HG03280 (cell line): ENCODE data around the gene SDCBP2.

Experiments
- ATAC-seq: cut with Tn5 transposase; IDR thresholded peaks from one replicate; pipeline ENCODE4 v1.9.1; 2021; ENCODE audit warnings: mild to moderate bottlenecking, moderate library complexity; ENCODE audit not compliant: unreplicated experiment

SDCBP2 gene

DNA sequence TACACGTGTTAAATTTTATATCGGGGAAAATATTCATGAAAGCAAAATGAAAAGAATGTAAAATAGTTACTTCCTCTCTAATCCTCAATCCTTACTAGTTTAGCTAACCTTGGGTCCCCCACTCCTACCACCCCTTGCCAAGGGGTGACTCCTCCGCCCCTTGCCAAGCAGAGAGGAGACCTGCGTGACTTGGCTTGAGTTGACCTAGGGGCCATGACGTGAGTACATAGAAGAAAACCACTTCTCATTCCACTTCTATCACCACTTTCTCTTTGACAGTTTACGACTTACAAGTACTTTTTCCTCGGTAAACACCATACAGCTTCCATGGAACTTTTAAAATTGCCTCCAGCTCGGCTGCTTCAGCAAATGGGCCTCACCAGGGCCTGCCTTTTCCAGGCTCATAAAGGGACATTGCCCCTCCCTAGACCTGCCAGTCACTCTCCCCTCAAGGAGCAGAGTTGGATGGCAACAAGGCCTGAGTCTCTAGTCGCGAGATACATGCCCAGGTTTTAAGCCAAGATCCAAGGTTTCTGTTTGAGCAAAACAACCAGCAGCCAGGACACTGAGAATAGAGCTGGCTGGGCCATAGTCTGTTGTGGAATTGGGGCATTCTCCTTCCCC lies 29.9 kb downstream of the SDCBP2 start:
- no peak for ATAC-seq

DNA sequence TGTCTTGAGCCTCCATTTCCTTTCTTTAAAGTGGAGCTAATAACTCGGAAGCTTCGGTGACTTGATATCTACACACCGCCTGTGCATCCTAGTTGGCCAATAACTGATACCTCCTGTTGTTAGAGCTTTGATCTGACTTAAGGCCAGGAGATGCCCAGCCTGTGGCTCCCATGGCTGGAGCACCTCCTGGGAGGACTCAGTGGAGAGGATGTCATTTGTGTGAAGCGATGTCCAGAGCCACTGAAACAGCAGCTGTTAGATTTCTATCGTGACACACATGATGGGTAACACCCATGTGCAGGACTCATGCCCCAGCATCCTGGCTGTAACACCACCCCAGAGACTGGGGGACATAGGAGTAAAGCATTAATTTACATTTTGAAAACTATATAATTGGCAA lies 30.8 kb downstream of the SDCBP2 start:
- no peak for ATAC-seq

DNA sequence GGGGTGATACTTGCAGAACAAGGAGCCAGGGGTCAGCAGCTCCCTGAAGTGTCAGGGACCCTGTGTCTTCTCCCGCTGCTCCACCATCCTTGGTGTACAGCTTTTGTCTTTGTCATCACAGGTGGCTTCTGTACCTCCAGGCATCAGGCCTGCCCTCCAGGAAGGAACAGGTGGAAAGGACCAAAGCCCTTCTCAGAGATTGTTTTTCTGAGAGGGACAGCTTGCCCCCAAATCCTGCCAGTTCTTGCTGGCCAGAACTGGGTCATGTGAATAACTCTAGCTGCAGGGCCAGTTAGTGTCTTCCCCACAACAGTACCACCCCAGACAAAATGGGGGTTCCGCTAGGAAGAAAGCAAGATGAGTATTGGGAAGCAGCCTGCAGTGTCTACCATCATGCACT lies 31.5 kb downstream of the SDCBP2 start:
- ATAC-seq: no peak

DNA sequence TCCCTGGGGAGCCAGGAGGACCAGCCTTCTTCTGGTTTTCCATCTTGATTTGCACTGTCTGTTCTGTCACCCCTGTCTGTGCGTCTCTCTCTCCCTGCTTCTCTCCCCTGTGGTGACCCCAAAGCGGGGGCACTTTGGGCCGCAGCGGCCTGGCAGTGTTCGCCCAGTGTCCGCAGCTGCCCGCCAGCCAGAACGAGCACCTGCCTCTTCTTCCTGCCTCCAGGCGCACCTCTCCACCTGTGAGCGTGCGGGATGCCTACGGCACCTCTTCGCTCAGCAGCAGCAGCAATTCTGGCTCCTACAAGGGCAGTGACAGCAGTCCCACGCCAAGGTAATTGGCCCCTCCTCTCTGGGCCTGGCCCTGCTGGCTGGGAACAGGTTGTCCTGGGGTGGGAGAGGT lies 32.0 kb downstream of the SDCBP2 start:
- no peak for ATAC-seq

DNA sequence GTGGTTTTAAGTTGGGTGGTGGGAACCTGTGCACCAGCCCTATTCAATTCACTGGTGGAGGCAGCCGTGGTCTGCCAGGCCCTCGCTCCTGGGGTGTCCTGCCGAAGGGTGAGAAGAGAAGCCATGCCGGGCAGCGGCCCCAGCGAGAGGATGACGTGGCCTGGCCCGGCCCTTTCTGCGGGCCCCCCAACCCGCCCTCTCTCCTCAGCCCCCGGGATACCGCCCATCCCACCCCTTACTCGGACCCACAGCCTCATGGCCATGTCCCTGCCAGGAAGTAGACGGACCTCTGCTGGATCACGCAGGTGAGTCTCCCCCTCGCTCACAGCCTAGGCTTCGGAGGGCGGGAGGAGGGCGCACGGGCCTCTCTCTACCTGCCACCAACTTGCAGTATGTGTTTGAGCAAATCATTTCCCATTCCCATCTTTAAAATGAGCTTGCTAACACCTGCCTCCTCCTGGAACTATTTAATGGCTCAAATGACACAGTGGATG lies 32.8 kb downstream of the SDCBP2 start:
- no peak for ATAC-seq

DNA sequence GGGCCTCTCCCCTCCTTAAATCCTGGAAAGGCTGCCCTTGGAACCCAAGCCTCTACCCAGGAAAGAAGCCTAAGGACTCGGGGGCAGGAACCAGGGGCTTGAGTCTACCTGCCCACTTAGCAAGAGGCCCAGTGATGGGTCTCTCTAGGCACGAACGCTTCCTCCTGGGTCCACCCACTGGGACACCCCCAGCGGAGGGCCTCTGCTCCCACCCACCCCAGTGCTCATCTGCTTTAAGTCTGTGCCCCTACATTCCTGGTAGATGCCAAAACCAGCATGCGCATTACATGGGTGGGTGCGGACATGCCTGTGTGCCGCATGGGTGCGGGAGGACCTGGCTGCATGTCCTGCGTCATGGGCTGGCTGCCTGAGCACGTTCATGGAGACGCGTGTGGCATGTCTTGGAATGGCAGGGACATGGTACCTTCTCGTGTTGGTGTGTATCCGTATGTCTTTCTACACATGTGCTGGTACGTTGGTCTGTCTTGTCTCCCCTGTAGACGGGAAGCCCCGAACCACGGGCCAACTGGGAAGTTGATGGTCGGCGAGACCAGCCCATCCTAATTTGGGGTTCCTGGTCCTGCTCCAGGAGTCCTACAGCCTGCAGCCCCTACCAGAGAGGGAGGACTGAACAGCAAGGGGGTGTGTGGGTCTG lies 33.5 kb downstream of the SDCBP2 start:
- no peak for ATAC-seq

DNA sequence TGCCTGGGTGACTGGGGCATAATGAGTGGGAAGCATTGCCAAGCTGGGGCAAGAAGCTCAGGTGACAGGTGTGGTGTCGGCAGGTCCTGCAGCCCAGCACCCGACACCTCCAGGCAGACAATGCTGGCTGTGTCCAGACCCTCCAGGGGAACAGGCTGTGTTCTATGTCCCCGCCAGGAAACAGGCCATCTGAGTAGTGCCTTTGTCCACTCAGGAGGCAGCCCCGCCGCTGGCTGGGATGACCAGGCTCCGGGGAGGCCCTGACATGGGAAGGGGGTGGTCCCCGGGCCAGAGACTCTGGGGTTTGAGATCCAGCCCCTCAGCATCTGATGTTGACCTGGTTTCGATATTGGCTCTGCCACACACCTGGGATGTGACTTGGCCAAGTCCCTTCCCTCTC lies 34.4 kb downstream of the SDCBP2 start:
- ATAC-seq: no peak

DNA sequence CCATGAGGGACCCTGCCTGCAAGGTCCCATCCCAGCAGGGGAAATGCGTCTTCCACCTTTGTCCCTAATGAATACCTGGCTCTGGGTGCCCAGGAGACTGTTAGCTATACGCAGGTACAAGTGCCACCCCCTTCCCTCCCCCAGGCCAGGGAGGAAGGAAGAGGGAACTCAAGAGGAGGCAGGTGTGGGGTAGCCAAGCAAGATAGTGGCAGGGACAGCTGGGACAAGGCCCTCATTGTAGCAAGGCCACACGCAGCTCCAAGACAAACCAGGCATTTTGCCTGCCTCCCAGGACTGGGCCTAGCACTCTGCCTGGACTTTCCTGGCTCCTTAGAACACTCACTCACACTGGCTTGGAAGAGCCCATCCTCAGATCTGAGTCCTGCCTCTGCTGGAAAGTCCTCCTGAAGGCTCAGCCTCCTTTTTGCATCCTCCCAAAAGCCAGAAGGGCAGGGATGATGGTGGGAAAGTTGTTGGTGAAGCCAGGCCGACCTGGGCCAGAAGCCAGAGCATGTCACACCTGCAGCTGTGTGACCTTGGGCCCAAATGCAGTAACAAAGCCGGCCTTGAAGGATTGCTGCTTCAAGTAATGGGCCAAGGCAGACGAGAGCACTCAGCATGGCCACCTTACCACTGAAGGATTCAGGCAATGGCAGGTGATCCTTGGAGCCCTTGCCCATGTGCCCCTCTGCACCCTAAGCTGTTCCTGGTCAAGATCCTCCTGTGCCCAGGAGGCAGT lies 35.1 kb downstream of the SDCBP2 start:
- no peak for ATAC-seq

DNA sequence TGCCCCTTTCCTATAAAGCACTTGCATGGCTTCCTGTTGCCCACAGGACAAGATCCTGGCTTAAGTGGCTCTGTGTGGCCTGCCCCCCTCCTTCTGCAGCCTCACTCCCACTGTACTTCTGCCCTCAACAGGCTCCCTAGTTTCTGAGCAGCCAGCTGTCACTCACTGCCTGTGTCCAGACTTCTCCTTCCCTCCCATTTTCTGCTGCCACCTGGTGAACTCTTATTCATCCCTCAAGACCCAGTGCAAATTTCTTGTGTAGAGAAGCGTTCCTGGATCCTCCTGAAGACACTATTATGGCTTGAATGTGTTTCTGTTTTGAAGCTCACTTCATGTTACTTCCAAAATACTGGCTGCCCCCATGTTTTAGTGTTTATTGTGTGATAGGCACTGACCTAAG lies 36.3 kb downstream of the SDCBP2 start:
- ATAC-seq: no peak

DNA sequence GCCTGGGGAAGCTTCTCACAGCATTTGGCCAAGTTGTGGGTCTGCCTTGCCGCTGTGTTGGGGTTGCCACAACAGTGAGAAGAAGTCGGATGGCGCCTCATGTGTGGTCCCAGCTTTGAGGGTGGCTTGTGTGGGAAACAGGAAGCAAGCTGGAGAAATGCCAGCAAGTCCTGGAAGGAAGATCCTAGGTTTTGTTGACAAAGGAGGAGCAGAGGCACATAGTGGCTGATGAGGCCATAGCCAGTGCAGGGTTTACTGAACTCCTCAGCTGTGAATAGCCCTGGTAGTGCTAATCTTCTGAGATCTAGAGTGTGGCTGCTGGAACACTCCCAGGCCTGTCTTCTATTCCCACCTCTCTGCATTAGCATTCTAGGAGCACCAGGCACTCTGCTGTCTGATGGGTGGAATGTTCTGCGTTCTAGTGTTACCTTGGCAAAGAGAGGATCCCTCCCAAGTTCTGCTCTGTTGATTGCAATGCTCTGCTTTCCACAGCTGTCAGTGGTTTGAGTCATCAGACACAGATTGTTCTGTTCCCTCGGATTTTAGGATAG lies 37.7 kb downstream of the SDCBP2 start:
- ATAC-seq: no peak

DNA sequence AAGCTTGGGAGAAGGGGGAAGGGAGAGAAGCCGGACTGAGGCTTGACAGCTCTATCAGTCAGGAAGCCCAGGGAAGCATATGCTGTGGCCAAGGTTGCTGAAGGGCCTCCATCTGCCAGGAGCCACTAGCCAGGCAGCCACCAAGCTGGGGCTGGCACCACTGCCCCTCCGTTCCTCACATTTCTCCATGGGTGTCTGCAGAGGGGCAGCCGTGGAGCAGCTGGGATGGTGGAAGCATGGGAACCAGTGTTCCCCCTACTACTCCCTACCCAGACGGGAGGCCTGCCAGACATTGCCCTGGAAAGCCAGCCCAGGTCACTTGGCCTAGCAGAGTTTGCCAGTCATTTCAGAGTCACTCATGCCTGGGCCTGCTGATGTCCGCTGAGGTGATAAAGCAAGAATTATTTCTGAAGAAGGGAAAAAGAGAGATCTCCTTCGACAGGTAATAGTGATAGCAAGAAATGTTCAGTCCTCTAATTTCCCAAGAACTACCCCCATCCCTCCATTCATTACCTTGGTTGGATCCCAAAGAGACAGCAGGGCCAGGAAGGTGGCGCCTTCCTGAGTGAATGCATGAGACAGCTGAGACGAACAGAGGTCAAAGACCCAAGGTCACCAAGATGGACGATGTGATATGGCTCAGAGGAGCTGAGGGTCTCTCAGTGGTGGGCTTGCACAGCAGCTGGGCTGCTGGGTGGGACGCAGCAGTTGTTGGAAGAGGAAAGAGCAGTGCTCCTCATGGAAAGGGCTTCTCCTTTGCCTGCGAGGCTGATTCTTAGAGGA lies 41.0 kb downstream of the SDCBP2 start:
- no peak for ATAC-seq

DNA sequence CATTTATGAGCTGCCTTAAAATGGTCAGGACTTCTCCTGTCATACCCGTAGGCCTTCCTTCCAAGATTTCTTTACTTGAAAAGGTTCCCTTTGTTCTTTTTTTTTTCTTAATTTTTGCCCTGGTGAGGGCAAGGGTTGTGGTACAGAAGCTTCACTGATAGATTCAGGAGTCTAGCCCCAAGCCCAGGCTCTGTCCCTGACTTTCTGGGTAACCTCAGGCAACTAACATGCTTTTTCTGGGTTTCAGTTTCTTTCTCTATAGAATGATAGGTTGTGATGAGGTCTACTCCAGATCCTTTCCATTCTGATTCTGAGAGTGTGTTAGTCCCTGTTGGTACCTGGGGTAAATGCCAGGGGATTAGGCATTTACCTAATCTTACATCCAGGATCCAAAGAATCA lies 41.6 kb downstream of the SDCBP2 start:
- no peak for ATAC-seq

DNA sequence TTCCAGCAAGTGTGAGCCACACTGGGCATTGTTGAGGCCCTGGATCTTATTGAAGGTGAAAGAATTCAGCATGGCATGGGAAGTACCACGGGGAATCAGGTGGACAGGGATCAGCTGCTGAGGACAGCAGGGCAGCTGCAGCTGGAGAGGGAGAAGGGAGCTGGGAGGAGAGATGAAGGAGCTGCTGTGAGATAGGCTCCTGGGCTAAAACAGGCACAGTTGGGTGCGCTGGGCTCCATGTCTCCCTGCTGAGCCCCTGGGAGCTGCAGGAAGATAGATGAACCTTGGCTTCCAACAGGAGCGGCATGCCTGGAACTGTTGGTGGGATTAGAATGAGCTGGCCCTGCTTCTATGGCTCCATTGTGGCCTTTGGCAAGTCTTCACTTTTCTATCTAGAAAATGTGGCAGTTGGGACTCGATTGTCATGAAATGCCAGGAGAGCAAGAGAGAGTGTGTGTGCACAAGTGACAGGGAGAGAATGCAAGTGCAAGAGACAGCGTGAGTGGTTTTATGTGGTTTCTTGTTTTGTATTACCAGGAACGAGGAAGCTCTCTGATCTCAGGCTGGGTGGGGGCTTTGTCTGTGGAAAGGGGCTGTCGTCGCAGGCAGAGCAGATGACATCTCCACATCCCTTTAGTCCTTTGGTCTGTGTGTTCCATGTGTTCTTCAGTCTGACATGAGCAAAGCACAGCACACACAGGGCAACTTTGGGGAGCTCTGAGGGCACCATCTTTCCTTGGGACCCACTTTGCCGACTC lies 42.5 kb downstream of the SDCBP2 start:
- ATAC-seq: no peak

DNA sequence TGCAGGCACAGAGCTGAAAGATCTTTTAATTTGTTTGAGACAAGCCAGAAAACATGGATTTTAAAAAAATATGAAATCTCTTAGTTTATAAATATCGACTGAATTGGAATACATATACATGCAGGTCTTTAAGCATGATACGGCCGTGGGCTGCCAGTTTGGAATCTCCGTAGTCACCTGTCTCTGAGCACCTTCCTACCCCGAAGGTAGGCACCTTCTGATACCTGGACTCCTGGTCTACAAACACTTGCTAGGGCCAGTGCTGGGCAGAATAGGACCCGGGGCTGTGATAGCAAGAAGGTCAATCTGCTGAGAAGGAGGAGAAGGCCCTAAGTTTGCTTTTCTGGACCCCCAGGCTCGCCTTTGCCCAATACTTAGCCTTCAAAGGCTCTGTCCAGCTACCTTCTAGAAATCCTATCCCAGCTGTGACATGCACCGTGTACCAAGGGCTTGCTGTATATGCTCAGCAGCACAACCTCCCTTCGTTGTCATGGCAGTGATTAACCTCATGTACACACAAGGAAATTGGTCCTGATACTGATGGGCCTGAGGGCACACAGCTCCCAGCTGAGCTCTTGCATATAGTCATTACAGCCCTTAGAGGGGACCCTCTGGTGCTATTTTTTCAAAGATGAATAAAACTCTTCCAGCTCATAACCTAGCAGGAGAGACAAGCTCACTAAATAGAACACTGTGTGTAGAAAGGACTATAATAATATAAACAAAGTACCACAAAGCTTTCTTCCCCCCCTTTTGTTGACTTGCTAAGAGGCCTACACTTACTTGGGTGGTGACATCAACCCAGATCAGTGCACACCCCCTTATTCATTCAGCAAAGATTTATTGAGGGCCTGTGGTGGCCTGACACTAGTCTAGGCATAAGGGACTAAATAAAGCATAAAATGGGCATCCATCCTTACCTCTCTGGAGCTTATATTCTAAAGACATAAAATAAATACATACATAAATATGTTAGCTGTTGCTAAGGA lies 45.1 kb downstream of the SDCBP2 start:
- ATAC-seq: no peak

DNA sequence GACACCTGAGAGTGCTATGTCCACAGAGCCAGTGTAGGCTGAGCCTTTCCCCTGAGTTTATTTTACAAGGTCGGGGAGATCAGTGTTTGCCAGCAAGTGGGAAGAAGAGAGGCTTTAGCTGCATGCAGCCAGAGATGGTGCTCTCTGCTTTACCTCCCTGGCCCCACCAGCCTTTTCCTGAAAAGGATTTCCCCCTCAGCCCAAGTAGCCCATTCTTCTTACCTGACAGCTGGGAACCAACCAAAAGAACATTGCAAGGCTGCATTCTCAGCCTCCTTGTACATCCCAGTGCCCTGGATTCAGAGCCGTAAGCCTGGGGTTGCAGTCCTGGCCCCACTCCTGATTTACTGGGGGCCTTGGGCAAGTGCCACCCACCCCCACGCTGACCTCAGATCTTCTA lies 46.0 kb downstream of the SDCBP2 start:
- ATAC-seq: no peak

DNA sequence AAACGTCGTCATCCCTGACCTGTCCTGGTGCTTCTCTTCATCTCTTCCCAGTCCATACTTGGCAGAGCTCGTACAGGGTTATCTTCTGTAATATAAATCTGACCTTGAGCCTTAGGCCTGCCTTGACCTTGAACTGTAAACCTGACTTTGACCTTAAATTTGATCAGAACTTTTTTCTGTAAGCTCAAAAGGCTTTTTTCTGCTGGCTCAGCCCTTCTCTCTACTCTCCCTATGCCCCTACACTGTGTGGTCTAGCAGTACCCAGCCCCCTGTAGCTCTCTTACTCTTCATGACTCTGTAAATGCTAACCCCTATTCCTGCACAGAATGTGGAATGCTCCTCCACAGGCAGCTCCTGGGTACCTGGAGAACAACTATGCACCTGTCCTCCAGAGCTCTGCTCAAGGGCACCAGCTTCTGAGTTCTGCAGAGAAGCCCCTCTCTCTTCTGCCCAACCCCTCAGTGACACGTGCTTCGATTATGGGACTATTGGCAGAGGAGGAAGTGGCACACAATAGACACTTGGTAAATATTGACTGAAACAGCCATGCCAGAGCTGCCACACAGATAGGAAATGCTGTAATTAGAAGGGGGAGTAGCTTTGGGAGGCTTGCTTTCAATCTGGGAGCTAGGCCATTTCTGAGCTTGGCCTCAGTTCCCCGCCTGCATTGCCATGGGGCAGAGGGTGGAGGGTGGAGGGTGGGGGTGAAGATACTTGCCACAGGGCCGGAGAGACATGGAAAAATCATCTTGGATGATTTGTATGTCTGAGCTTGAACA lies 47.5 kb downstream of the SDCBP2 start:
- no peak for ATAC-seq

DNA sequence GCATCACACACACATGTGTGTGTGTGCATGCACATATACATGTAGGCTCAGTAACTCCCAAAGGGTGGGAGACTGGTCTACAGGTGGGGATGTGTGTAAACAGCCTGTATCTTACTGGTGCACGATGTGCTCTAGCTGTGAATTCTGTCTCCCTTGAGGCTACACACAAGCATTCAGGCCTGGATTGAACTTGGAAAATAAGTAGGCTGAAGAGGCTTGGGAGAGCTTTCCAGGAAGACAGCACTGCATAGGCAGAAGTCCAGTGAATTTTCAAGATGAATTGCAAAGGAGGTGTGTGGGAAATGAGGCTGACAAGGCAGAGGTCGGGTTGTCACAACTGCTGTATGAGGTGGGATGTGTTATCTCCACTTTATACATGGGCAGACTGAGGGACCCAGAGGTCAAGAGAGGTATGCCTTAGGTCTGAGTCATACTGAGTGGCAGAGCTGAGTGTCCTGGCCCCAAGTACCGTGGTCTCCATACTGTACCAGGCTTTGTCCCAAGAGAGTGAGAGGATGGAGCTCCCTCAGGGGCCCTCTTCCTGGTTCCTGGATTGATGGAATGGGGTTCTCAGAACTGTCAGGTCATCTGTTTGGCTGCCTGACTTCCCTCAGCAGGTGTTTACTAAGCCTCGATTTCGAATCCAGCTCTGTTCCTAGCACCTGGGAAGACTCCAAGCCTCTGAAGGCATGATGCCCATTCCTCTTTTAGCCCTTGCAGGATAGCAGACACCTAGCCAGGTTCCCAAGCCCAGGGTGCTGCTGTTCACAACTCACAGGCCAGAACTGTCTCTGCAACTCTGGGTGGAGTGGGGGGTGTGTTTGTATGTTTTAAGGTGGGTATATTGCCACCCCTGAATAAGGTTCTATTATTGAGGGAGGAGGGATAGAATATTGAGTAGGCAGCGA lies 48.5 kb downstream of the SDCBP2 start:
- no peak for ATAC-seq
